H1 (cell line): ENCODE results near the gene ABHD1. TPM values are rescaled to one million over a fixed set of nuclear protein-coding genes. Genes with fewer than 3 reads are reported as not detected.

Experiments
- CTCF ChIA-PET: fragments of 300-600 bp; sonication (Branson Sonifier 250); formaldehyde crosslinking; loops from one replicate; lab custom pipeline; 2021; ENCODE audit not compliant: partially characterized antibody; lab: Charles Lee
- POLR2A ChIA-PET: fragments of 300-600 bp; sonication (Branson Sonifier 250); formaldehyde crosslinking; loops from one replicate; lab custom pipeline; 2021; ENCODE audit warnings: inconsistent platforms; ENCODE audit not compliant: partially characterized antibody; lab: Charles Lee
- DNase-seq, 2 experiments: peaks; one replicate each; pipeline versions ENCODE4 v3.0.0 to v3.0.0-alpha.2; 2010 to 2022; ENCODE audit warnings: low spot score in 2 of 2, low read depth in 1 of 2, mixed read lengths in 1 of 2
- FAIRE-seq: peaks from 2 replicates; lab custom pipeline; 2011; peaks lifted over from hg19 to GRCh38; lab: Jason Lieb, UNC
- H2AFZ ChIP-seq: 2 replicates; pipeline ENCODE4 v1.8.1; 2012; ENCODE audit warnings: low read length, inconsistent platforms
- H2AK5ac ChIP-seq: 2 replicates; pipeline ENCODE4 v1.6.1; 2013; ENCODE audit warnings: low read depth, low read length
- H2BK120ac ChIP-seq: replicated peaks from 2 replicates; pipeline ENCODE3; 2013; ENCODE audit warnings: low read depth, low read length, inconsistent platforms
- H2BK12ac ChIP-seq: 2 replicates; pipeline ENCODE4 v1.6.1; 2013; ENCODE audit warnings: low read depth, low read length
- H2BK15ac ChIP-seq: 2 replicates; pipeline ENCODE4 v1.6.1; 2013; ENCODE audit warnings: low read length
- H2BK20ac ChIP-seq: 2 replicates; pipeline ENCODE4 v1.6.1; 2013; ENCODE audit warnings: low read length
- H2BK5ac ChIP-seq: 2 replicates; pipeline ENCODE4 v1.6.1; 2013; ENCODE audit warnings: low read depth, low read length
- H3K14ac ChIP-seq: 2 replicates; pipeline ENCODE4 v1.6.1; 2013; ENCODE audit warnings: inconsistent platforms; ENCODE audit not compliant: insufficient read length
- H3K18ac ChIP-seq: 2 replicates; pipeline ENCODE4 v1.6.1; 2013; ENCODE audit warnings: low read length; ENCODE audit errors: extremely low read depth
- H3K23ac ChIP-seq: 2 replicates; pipeline ENCODE4 v1.6.1; 2013; ENCODE audit warnings: inconsistent platforms; ENCODE audit not compliant: insufficient read length
- H3K23me2 ChIP-seq: 2 replicates; pipeline ENCODE4 v1.6.1; 2013; ENCODE audit warnings: low read depth, low read length
- H3K27ac ChIP-seq: 2 replicates; pipeline ENCODE4 v1.6.1; 2011; ENCODE audit warnings: low read depth, low read length, inconsistent platforms
- H3K27me3 ChIP-seq, 4 experiments: replicated peaks in 1 of 4; 1 replicate in 1 of 4; 2 replicates in 3 of 4; pipeline versions ENCODE4 v1.6.1 to v1.8.1; 2011 to 2013; ENCODE audit warnings: low read length in 3 of 4, mild to moderate bottlenecking in 3 of 4, inconsistent platforms in 2 of 4, mixed read lengths in 2 of 4, moderate library complexity in 1 of 4; ENCODE audit not compliant: control insufficient read depth in 3 of 4, insufficient read depth in 3 of 4; ENCODE audit errors: extremely low read depth in 1 of 4
- H3K36me3 ChIP-seq, 4 experiments: 2 replicates each; pipeline versions ENCODE4 v1.6.1 to v1.8.1; 2011 to 2013; ENCODE audit warnings: mild to moderate bottlenecking in 4 of 4, low read length in 3 of 4, moderate library complexity in 2 of 4, control low read depth in 1 of 4, inconsistent platforms in 1 of 4; ENCODE audit not compliant: insufficient read depth in 4 of 4, control insufficient read depth in 2 of 4
- H3K4ac ChIP-seq: replicated peaks from 2 replicates; pipeline ENCODE3; 2013; ENCODE audit warnings: low read length, low read depth, mixed read lengths, inconsistent platforms; ENCODE audit not compliant: insufficient read length
- H3K4me1 ChIP-seq, 4 experiments: replicated peaks in 1 of 4; 1 replicate in 1 of 4; 2 replicates in 3 of 4; pipeline versions ENCODE4 v1.6.1 to v1.8.1; 2011 to 2013; ENCODE audit warnings: low read length in 3 of 4, inconsistent platforms in 2 of 4, mixed read lengths in 1 of 4; ENCODE audit not compliant: insufficient read depth in 4 of 4, control insufficient read depth in 3 of 4
- H3K4me2 ChIP-seq, 2 experiments: 2 replicates each; pipeline versions ENCODE4 v1.6.1 to v1.8.1; 2011 to 2013; ENCODE audit warnings: low read depth in 2 of 2, low read length in 2 of 2, control low read depth in 1 of 2, inconsistent platforms in 1 of 2, mild to moderate bottlenecking in 1 of 2; ENCODE audit not compliant: insufficient read depth in 1 of 2
- H3K4me3 ChIP-seq, 4 experiments: fragments of 200-600, 300-600 bp in 1 of 4; sonication (generic), shearing (Covaris generic), sonication (Bioruptor Twin) in 1 of 4; 2 replicates each; pipeline versions ENCODE4 v1.5.1 to v1.8.1; 2011 to 2016; ENCODE audit warnings: low read length in 4 of 4, low read depth in 3 of 4, control low read depth in 2 of 4, inconsistent platforms in 2 of 4, mild to moderate bottlenecking in 2 of 4, mixed read lengths in 1 of 4, moderate library complexity in 1 of 4; ENCODE audit not compliant: insufficient read depth in 2 of 4; ENCODE audit errors: extremely low read depth in 1 of 4
- H3K56ac ChIP-seq: replicated peaks from 2 replicates; pipeline ENCODE3; 2013; ENCODE audit warnings: low read depth, mild to moderate bottlenecking, mixed read lengths, low read length, inconsistent platforms; ENCODE audit not compliant: insufficient read length
- H3K79me1 ChIP-seq: 2 replicates; pipeline ENCODE4 v1.6.1; 2013; ENCODE audit warnings: low read depth, low read length, control low read depth
- H3K79me2 ChIP-seq, 2 experiments: 2 replicates each; pipeline versions ENCODE4 v1.6.1 to v1.8.1; 2012 to 2013; ENCODE audit warnings: low read length in 2 of 2, mild to moderate bottlenecking in 2 of 2, inconsistent platforms in 1 of 2; ENCODE audit not compliant: insufficient read depth in 2 of 2, control insufficient read depth in 1 of 2
- H3K9ac ChIP-seq, 4 experiments: replicated peaks in 1 of 4; 1 replicate in 1 of 4; 2 replicates in 3 of 4; pipeline versions ENCODE4 v1.6.1 to v1.8.1; 2011 to 2013; ENCODE audit warnings: low read depth in 3 of 4, low read length in 3 of 4, control low read depth in 2 of 4, mild to moderate bottlenecking in 2 of 4, moderate library complexity in 2 of 4, inconsistent platforms in 1 of 4; ENCODE audit errors: extremely low read depth in 1 of 4
- H3K9me3 ChIP-seq, 2 experiments: 2 replicates each; pipeline versions ENCODE4 v1.6.1 to v1.8.1; 2012 to 2013; ENCODE audit warnings: mild to moderate bottlenecking in 2 of 2, moderate library complexity in 2 of 2, control low read depth in 1 of 2, inconsistent platforms in 1 of 2, low read depth in 1 of 2, low read length in 1 of 2, mixed read lengths in 1 of 2; ENCODE audit not compliant: insufficient read depth in 2 of 2
- H4K20me1 ChIP-seq, 2 experiments: replicated peaks in 1 of 2; 2 replicates each; pipeline versions ENCODE3 to v1.8.1; 2011 to 2013; ENCODE audit warnings: inconsistent platforms in 2 of 2, low read length in 2 of 2, mild to moderate bottlenecking in 1 of 2; ENCODE audit not compliant: insufficient read depth in 2 of 2, control insufficient read depth in 1 of 2
- H4K5ac ChIP-seq: 2 replicates; pipeline ENCODE4 v1.6.1; 2013; ENCODE audit warnings: low read length, low read depth, mixed read lengths, inconsistent platforms; ENCODE audit not compliant: insufficient read length
- H4K8ac ChIP-seq: 2 replicates; pipeline ENCODE4 v1.8.0; 2013; ENCODE audit warnings: mild to moderate bottlenecking, moderate library complexity, low read length, inconsistent platforms; ENCODE audit not compliant: insufficient read depth; ENCODE audit errors: extremely low read depth
- H4K91ac ChIP-seq: replicated peaks from 2 replicates; pipeline ENCODE3; 2013; ENCODE audit warnings: low read length, mixed read lengths, inconsistent platforms; ENCODE audit not compliant: insufficient read length
- WGBS, 2 experiments: shearing (Covaris generic) in 1 of 2; methylation state at CpG; one replicate each; pipeline versions ENCODE4 v1.1.6 to v1.1.7; 2013 to 2015; ENCODE audit warnings: low lambda C conversion rate in 2 of 2, mixed read lengths in 2 of 2, inconsistent platforms in 1 of 2, low coverage in 1 of 2, missing lambda C conversion rate in 1 of 2; ENCODE audit not compliant: insufficient replicate concordance in 2 of 2, insufficient coverage in 1 of 2, insufficient read length in 1 of 2; ENCODE audit errors: extremely low coverage in 1 of 2, missing lambda C conversion rate in 1 of 2; 5-methylcytosine and 5-hydroxymethylcytosine counted together
- polyA plus RNA-seq, 7 experiments: library from polyadenylated mRNA; depleted of rRNA in 3 of 7; stranded (reverse) in 5 of 7; unstranded in 2 of 7; fragments of >200 nt in 5 of 7; fragments of 200-250 nt in 2 of 7; gene quantifications; 1 replicate in 5 of 7; 2 replicates in 1 of 7; 4 replicates in 1 of 7; pipeline versions ENCODE4 v1.2.1 to v1.2.3, GENCODE V29; 2011 to 2013; ENCODE audit warnings: missing spikeins in 2 of 7, mixed read lengths in 2 of 7
- total RNA-seq: library from RNA; stranded (reverse); fragmentation: NEBNext Ultra II Directional; extraction: Animal tissue kit (Norgen Biotek cat#: 25700); gene quantifications from 2 replicates; pipeline ENCODE4 v1.2.1, GENCODE V29; 2021

The ABHD1 gene
- total and polyA plus RNA-seq, 2 of the 8 experiments (the other 6 are each of a cell fraction or from before 2014, with no cell fraction given) = 0.20 to 1.1 TPM

DNA sequence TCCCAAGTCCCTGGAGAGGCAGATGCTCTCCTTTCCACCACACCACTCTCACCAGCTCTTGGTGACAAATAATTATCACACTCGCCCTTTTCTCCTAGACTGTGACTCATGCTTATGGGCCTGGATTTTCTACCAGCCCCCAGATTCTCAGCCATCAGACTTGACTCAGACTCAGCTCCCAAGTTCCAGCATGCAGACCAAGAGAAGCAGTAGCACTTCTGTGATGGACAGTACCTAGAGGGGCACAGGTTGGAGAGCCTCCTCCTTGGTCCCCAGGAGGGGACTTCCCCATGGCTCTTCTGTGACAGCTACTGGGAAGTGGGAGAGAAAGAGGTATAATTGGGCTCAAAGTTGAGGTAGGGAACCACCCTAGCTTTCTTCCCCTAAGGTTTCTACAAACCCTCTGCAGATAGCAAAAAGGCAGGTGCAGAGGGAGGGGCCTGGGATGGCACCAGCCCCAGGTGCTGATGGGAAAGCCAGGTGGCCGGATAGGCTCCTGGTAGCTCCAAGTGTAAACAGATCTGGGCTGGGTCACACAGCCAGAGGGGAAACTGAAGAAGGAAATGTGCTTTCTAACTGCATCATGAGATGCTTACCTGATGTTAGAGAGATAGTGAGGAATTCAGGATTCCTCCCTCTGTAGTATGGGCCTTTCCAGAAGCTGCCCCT lies 29.3 kb downstream of the ABHD1 start:
- ChIA-PET POLR2A (interaction anchor here (0.6 to 1.2 kb wide), 4 partner anchors 13 to 48 kb away, joined by 3 to 4 read pairs (median 3); partner anchors contain the start of gene PRR30), CTCF (interaction anchor here (0.7 to 5.6 kb wide), 9 partner anchors 9 to 150 kb away, joined by 3 to 27 read pairs (median 6); partner anchors contain the start of genes ABHD1 and TRIM54)
- H3K9ac ChIP-seq = no peak overlapping the region
- H3K27ac ChIP-seq = no peak overlapping the region
- H3K79me2 ChIP-seq = no peaks in the 10 kb centered on the region
- no peaks in the 10 kb centered on the region for H3K9me3 ChIP-seq
- H3K4me2 ChIP-seq = no peak overlapping the region
- H2BK120ac ChIP-seq = no peak overlapping the region
- no peak overlapping the region for H2BK15ac ChIP-seq
- H3K4ac ChIP-seq = no peak overlapping the region
- H3K27me3 ChIP-seq = no peaks in the 10 kb centered on the region
- no peak overlapping the region for H2BK12ac ChIP-seq
- H2BK5ac ChIP-seq = no peak overlapping the region
- H4K8ac ChIP-seq = no peak overlapping the region; the same call in 1 of the 2 replicates
- no peaks in the 10 kb centered on the region; a peak in 1 of 7 replicates for H3K4me1 ChIP-seq
- DNase-seq (no peak), FAIRE-seq (no peak)
- 72% methylated on average over 2 of the region's 2 CpGs; no CpG with 5 or more reads in 1 of the 2 experiments for WGBS, 2 experiments
- H3K4me3 ChIP-seq = no peak overlapping the region
- no peak overlapping the region for H3K18ac ChIP-seq
- no peak overlapping the region for H3K23ac ChIP-seq
- no peak overlapping the region for H2BK20ac ChIP-seq
- no peak overlapping the region for H2AFZ ChIP-seq
- H4K5ac ChIP-seq = no peak overlapping the region
- H3K14ac ChIP-seq = no peak overlapping the region
- H3K56ac ChIP-seq = no peak overlapping the region
- H3K79me1 ChIP-seq = no peaks in the 10 kb centered on the region
- H2AK5ac ChIP-seq = no peak overlapping the region
- H4K20me1 ChIP-seq = no peaks in the 10 kb centered on the region
- H3K36me3 ChIP-seq = no peaks in the 10 kb centered on the region
- H4K91ac ChIP-seq = no peak overlapping the region
- no peaks in the 10 kb centered on the region for H3K23me2 ChIP-seq
